BLaER1 (cell line): ENCODE data around the gene HRK.

Experiments used
- H3K27ac ChIP-seq: shearing (Covaris generic); formaldehyde crosslinking; 2 replicates; pipeline ENCODE4 v1.8.1; 2022
- H3K27me3 ChIP-seq: shearing (Covaris generic); formaldehyde crosslinking; 2 replicates; pipeline ENCODE4 v1.8.1; 2022
- H3K36me3 ChIP-seq: shearing (Covaris generic); formaldehyde crosslinking; 2 replicates; pipeline ENCODE4 v1.8.1; 2022
- H3K4me1 ChIP-seq: shearing (Covaris generic); formaldehyde crosslinking; 2 replicates; pipeline ENCODE4 v1.8.1; 2022
- H3K4me2 ChIP-seq: shearing (Covaris generic); formaldehyde crosslinking; 2 replicates; pipeline ENCODE4 v1.8.1; 2022
- H3K4me3 ChIP-seq: shearing (Covaris generic); formaldehyde crosslinking; 2 replicates; pipeline ENCODE4 v1.8.1; 2022
- H3K9ac ChIP-seq: shearing (Covaris generic); formaldehyde crosslinking; 2 replicates; pipeline ENCODE4 v1.8.1; 2022
- H3K9me3 ChIP-seq: shearing (Covaris generic); formaldehyde crosslinking; 2 replicates; pipeline ENCODE4 v1.8.1; 2022
- H4K20me1 ChIP-seq: shearing (Covaris generic); formaldehyde crosslinking; 2 replicates; pipeline ENCODE4 v1.8.1; 2022
- Cebpa-rat ChIP-seq: shearing (Covaris generic); IDR thresholded peaks from 2 replicates; pipeline ENCODE4 v1.8.1; 2022

HRK gene

GRCh38 chr12:116881325-116881876 lies at the start of gene HRK:
Gene HRK (minus strand): TSS chr12:116881441. CDS start chr12:116881307, 134 bp downstream.
- Histone ChIP-seq H3K4me3 (peak within 1 kb of the TSS; percentile 68), H3K4me2 (peak within 1 kb of the TSS; percentile 92), H4K20me1 (peaks cover 45% of the 10 kb centered on the region), H3K27ac (no peak within 1 kb of the TSS), H3K9me3 (no peaks in the 10 kb centered on the region), H3K4me1 (peaks cover 50% of the 10 kb centered on the region), H3K9ac (no peak within 1 kb of the TSS), H3K36me3 (no peaks in the 10 kb centered on the region), H3K27me3 (peaks cover 78% of the 10 kb centered on the region)
- no peak for TF ChIP-seq Cebpa-rat

GRCh38 chr12:116929885-116930284 lies 48.6 kb upstream of the HRK start:
- H3K36me3 ChIP-seq: peaks cover 60% of the 10 kb centered on the region
- H3K9ac ChIP-seq: no peak overlapping the region
- no peaks in the 10 kb centered on the region for H3K27me3 ChIP-seq
- H3K4me2 ChIP-seq: no peak overlapping the region
- no peak overlapping the region for H3K4me3 ChIP-seq
- H3K4me1 ChIP-seq: peaks cover 56% of the 10 kb centered on the region
- TF ChIP-seq Cebpa-rat: no peak
- H3K27ac ChIP-seq: no peak overlapping the region
- H4K20me1 ChIP-seq: peaks cover 50% of the 10 kb centered on the region
- H3K9me3 ChIP-seq: peaks cover 7% of the 10 kb centered on the region; the same call in 1 of the 2 replicates

GRCh38 chr12:116928504-116928903 lies 47.3 kb upstream of the HRK start:
- Histone ChIP-seq H3K27ac (no peak overlapping the region), H3K4me2 (no peak overlapping the region), H4K20me1 (peaks cover 50% of the 10 kb centered on the region), H3K27me3 (no peaks in the 10 kb centered on the region), H3K4me3 (no peak overlapping the region), H3K36me3 (peaks cover 60% of the 10 kb centered on the region), H3K4me1 (peaks cover 56% of the 10 kb centered on the region), H3K9ac (no peak overlapping the region), H3K9me3 (peaks cover 7% of the 10 kb centered on the region; the same call in 1 of the 2 replicates)
- TF ChIP-seq Cebpa-rat: no peak

GRCh38 chr12:116927244-116927940 lies 46.2 kb upstream of the HRK start:
- Histone ChIP-seq H3K9ac (no peak overlapping the region), H3K4me1 (peaks cover 54% of the 10 kb centered on the region), H3K4me2 (no peak overlapping the region), H3K27ac (no peak overlapping the region), H4K20me1 (peaks cover 54% of the 10 kb centered on the region), H3K27me3 (no peaks in the 10 kb centered on the region), H3K9me3 (peaks cover 7% of the 10 kb centered on the region; the same call in 1 of the 2 replicates), H3K4me3 (no peak overlapping the region), H3K36me3 (peaks cover 58% of the 10 kb centered on the region)
- TF ChIP-seq Cebpa-rat: no peak

GRCh38 chr12:116926283-116927243 lies 45.3 kb upstream of the HRK start:
- H3K27ac ChIP-seq: no peak overlapping the region
- H3K4me2 ChIP-seq: peak overlapping the region; percentile 3; the same call in 1 of the 2 replicates
- H3K4me3 ChIP-seq: no peak overlapping the region
- H3K9ac ChIP-seq: no peak overlapping the region
- H3K4me1 ChIP-seq: peaks cover 54% of the 10 kb centered on the region
- H3K27me3 ChIP-seq: no peaks in the 10 kb centered on the region
- no peak for TF ChIP-seq Cebpa-rat
- peaks cover 54% of the 10 kb centered on the region for H3K36me3 ChIP-seq
- peaks cover 7% of the 10 kb centered on the region; the same call in 1 of the 2 replicates for H3K9me3 ChIP-seq
- H4K20me1 ChIP-seq: peaks cover 62% of the 10 kb centered on the region

GRCh38 chr12:116924558-116925453 lies 43.6 kb upstream of the HRK start:
- H3K9ac ChIP-seq: no peak overlapping the region
- H3K4me1 ChIP-seq: peaks cover 69% of the 10 kb centered on the region
- peaks cover 79% of the 10 kb centered on the region for H4K20me1 ChIP-seq
- H3K9me3 ChIP-seq: no peaks in the 10 kb centered on the region
- H3K4me2 ChIP-seq: peak overlapping the region; percentile 63
- no peak for TF ChIP-seq Cebpa-rat
- no peak overlapping the region for H3K4me3 ChIP-seq
- no peaks in the 10 kb centered on the region for H3K27me3 ChIP-seq
- peaks cover 41% of the 10 kb centered on the region for H3K36me3 ChIP-seq
- H3K27ac ChIP-seq: no peak overlapping the region

GRCh38 chr12:116922194-116922897 lies 41.1 kb upstream of the HRK start:
- H3K27ac ChIP-seq: no peak overlapping the region
- H3K9ac ChIP-seq: no peak overlapping the region
- peak overlapping the region; percentile 77; the same call in 1 of the 2 replicates for H3K4me2 ChIP-seq
- no peaks in the 10 kb centered on the region for H3K27me3 ChIP-seq
- peaks cover 23% of the 10 kb centered on the region; the same call in 1 of the 2 replicates for H3K36me3 ChIP-seq
- peaks cover 89% of the 10 kb centered on the region for H3K4me1 ChIP-seq
- H3K4me3 ChIP-seq: no peak overlapping the region
- H4K20me1 ChIP-seq: peaks cover 92% of the 10 kb centered on the region
- H3K9me3 ChIP-seq: no peaks in the 10 kb centered on the region
- no peak for TF ChIP-seq Cebpa-rat

- Histone ChIP-seq H3K27ac (0 out of 2 replicates have a peak overlapping the region, but pooled peaks have one; percentile 31), H3K4me1 (peaks cover 78% of the 10 kb centered on the region), H4K20me1 (peaks cover 92% of the 10 kb centered on the region), H3K4me3 (no peak overlapping the region), H3K36me3 (peaks cover 13% of the 10 kb centered on the region; the same call in 1 of the 2 replicates), H3K27me3 (no peaks in the 10 kb centered on the region), H3K9me3 (no peaks in the 10 kb centered on the region), H3K9ac (no peak overlapping the region; the same call in 1 of the 2 replicates), H3K4me2 (peak overlapping the region; percentile 77)
- no peak for TF ChIP-seq Cebpa-rat
Measured at GRCh38 chr12:116920939-116921338, 39.7 kb upstream of the HRK start.
